HG03571 (cell line): Measurements from ENCODE around the gene ARGLU1.

Experiments
- ATAC-seq: cut with Tn5 transposase; IDR thresholded peaks from one replicate; pipeline ENCODE4 v1.9.1; 2021; ENCODE audit not compliant: unreplicated experiment

The ARGLU1 gene

GRCh38 chr13:106503730-106504453 is 64.0 kb downstream of the ARGLU1 start:
- no peak for ATAC-seq

- no peak for ATAC-seq
Observed at GRCh38 chr13:106503272-106503671, 64.7 kb downstream of the ARGLU1 start.

- ATAC-seq = no peak
Observed at GRCh38 chr13:106500445-106500844, 67.5 kb downstream of the ARGLU1 start.

GRCh38 chr13:106499896-106500295 is 68.0 kb downstream of the ARGLU1 start:
- no peak for ATAC-seq

GRCh38 chr13:106499113-106499512 is 68.8 kb downstream of the ARGLU1 start:
- no peak for ATAC-seq

DNA sequence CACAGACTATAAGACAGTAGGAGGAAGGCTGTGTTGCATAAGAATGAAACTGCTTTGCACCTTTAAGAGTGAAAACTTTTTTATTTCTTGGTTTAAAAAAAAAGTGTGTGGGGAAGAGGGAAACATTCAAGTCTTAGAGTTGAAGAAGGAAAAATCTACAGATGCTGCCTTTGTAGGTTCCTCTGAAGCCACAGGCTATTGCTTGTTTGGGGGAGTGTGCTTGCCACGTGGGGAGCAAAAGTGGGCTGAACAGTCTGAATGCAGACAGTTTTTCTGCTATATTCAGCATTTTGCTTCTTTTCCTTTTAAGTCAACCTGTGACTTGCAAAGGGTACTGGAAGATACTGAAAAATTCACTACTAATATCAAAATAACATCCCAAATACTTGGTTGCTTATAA is 69.4 kb downstream of the ARGLU1 start:
- ATAC-seq = no peak

- ATAC-seq = no peak
Observed at GRCh38 chr13:106498158-106498557, 69.8 kb downstream of the ARGLU1 start.

- no peak for ATAC-seq
Observed at GRCh38 chr13:106497079-106497478, 70.9 kb downstream of the ARGLU1 start.

- ATAC-seq = no peak
Observed at GRCh38 chr13:106496072-106496997, 71.6 kb downstream of the ARGLU1 start.

- ATAC-seq = no peak
Observed at GRCh38 chr13:106494936-106495335, 73.0 kb downstream of the ARGLU1 start.

GRCh38 chr13:106494506-106494905 is 73.4 kb downstream of the ARGLU1 start:
- ATAC-seq = no peak

DNA sequence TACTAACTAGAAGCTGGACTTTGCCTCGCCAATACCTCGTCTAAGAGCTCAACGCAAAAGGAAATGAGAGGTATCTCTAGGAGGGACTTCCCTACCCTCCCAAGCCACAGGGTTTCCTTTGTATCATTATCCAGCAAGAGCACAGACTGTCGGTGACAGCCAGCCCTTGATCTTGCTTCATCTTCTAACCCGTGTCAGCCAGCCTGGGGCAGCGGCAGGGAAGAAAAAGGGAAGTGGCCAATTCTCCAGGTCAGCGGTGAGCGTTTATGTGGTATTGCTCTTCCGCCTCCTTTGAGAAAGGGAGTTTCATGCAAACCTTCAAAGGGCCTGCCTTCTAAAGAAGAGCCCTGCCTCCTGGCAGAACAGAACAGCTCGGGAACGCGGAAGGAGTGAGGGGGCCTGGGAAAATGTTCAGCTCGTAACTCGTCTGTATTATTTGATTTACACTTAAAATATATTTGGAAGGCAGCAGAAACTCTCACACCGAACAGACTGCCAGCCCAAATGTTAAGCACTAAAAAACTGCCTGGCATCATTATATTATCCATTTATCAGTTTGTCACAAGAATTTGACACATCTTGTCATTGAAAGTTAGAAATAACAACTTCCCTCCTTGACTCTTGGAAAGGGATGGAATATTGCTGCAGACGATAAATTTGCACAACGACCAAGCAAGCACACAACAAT is 74.3 kb downstream of the ARGLU1 start:
- ATAC-seq = peak; percentile 91

GRCh38 chr13:106492588-106493475 is 75.1 kb downstream of the ARGLU1 start:
- ATAC-seq = no peak

DNA sequence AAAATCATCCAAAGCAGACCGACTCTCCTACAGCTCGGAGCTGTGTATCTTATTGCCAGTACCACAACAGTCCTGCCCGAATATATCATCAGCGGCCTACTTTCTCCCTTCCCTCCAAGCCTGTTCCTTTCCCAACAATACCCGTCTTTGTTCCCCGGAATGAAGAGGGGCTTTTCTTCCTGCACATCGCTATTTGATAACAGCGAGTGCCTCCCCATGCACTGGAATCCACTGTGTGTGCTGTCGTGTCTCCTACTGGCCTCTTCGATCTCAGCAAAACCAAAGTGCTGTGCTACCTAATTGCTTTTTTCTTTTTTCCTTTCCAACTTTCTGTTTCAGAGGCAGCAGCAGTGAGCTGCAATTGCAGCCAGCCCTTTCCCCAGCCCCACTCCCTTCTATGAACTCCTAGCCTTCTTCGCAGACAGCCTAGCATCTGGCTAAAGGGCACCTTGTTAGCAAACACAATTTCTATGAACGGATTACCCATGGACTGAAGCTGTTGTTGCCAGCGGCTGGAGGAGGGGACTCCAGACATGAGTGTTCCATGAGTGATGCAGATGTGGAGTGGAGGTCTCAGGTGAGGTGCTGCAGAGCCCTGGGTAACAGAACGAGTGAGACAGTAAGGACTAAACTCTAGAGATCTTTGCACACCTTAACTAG is 75.9 kb downstream of the ARGLU1 start:
- no peak for ATAC-seq
